ENCODE measurements around the gene RIC3. TPM values are rescaled to one million over a fixed set of nuclear protein-coding genes. Genes with fewer than 3 reads are reported as not detected.

RIC3 gene
- total RNA-seq, 4 donors from 2014 or later, result 2.2 to 7.1 (median 4.1) TPM

GRCh38 chr11:8138526-8138925, 30.3 kb downstream of the RIC3 start:
- Histone ChIP-seq H3K27ac (no peak overlapping the region), H3K9me3 (no peaks in the 10 kb centered on the region), H3K27me3 (no peaks in the 10 kb centered on the region), H3K4me3 (no peak overlapping the region), H3K4me1 (no peaks in the 10 kb centered on the region), H3K36me3 (no peaks in the 10 kb centered on the region)
- TF ChIP-seq POLR2A (IDR thresholded peaks at IDR 0.05) (no peak), CTCF (IDR thresholded peaks at IDR 0.05 in 4 of 5, conservative IDR thresholded peaks at IDR 0.05 in 1 of 5) (no peak)
- in situ Hi-C loops (cut with MboI; ENCODE audit: low sequenced_read_pairs in 4 of 4), result no loop called here
- intact Hi-C loops (cut with DNase I; ENCODE audit: low total_unique reads), result no loop called here
- no peak for ATAC-seq
- no peak for DNase-seq

DNA sequence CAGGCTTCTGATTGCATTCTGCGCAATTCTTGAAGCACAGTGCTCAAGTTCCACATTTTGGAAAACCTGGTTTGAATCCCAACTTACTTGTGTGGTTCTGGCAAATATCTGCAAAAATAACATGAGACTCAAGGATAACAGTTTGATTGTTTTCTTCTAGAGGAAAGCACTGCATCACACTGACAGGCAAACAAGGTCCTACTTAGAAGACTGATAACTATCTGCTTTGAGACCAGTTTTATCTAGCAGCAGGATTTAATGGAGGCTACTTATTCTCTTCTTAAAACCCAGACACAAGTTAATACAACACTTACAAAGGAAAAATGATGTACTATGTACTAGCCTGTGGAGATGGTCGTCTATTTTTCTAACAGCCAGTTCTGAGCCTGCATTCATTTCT, 41.4 kb downstream of the RIC3 start:
- ATAC-seq (no peak), DNase-seq (no peak)
- no peak overlapping the region for H3K27ac ChIP-seq
- no peaks in the 10 kb centered on the region for H3K36me3 ChIP-seq
- no peak overlapping the region for H3K4me3 ChIP-seq
- H3K4me1 ChIP-seq, result no peaks in the 10 kb centered on the region
- TF ChIP-seq POLR2A (IDR thresholded peaks at IDR 0.05) (no peak), CTCF (IDR thresholded peaks at IDR 0.05 in 4 of 5, conservative IDR thresholded peaks at IDR 0.05 in 1 of 5) (no peak)
- intact Hi-C loops (cut with DNase I; ENCODE audit: low total_unique reads) (no loop called here), in situ Hi-C loops (cut with MboI; ENCODE audit: low sequenced_read_pairs in 4 of 4) (no loop called here)
- H3K27me3 ChIP-seq, result no peaks in the 10 kb centered on the region
- H3K9me3 ChIP-seq, result no peaks in the 10 kb centered on the region

GRCh38 chr11:8126649-8127289, 42.1 kb downstream of the RIC3 start:
- intact Hi-C loops (cut with DNase I; ENCODE audit: low total_unique reads), result no loop called here
- Histone ChIP-seq H3K4me1 (no peaks in the 10 kb centered on the region), H3K27ac (no peak overlapping the region), H3K4me3 (no peak overlapping the region), H3K27me3 (no peaks in the 10 kb centered on the region), H3K9me3 (no peaks in the 10 kb centered on the region), H3K36me3 (no peaks in the 10 kb centered on the region)
- in situ Hi-C loops (cut with MboI; ENCODE audit: low sequenced_read_pairs in 4 of 4), result no loop called here
- DNase-seq (no peak), ATAC-seq (no peak)
- TF ChIP-seq POLR2A (IDR thresholded peaks at IDR 0.05) (no peak), CTCF (IDR thresholded peaks at IDR 0.05 in 4 of 5, conservative IDR thresholded peaks at IDR 0.05 in 1 of 5) (no peak)

DNA sequence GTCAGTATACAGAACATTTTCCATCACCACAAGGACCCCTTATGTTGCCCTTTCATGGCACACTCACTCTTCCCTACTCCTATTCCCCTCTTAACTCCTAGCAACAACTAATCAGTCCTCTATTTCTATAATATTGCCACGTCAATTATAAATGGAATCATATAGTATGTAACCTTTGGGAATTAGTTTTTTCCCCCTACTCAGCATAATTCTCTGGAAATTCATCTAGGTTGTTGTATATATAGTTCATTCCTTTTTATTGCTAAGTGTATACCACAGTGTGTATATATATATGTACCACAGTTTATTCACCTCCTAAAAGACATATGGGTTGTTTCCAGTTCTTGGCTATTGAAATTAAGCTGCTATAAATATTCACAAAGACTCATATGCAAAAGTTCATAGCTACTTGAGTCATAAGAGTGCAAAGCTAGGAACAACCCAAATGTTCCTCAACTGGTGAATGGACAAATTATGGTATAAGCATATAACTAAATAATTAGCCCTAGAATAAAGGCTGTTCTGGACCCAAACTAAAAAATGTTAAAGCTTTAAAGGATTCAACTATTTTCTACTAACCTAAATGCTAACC, 46.6 kb downstream of the RIC3 start:
- TF ChIP-seq POLR2A (IDR thresholded peaks at IDR 0.05) (no peak), CTCF (IDR thresholded peaks at IDR 0.05 in 4 of 5, conservative IDR thresholded peaks at IDR 0.05 in 1 of 5) (no peak)
- in situ Hi-C loops (cut with MboI; ENCODE audit: low sequenced_read_pairs in 4 of 4) (no loop called here), intact Hi-C loops (cut with DNase I; ENCODE audit: low total_unique reads) (no loop called here)
- Histone ChIP-seq H3K27me3 (no peaks in the 10 kb centered on the region), H3K4me1 (no peaks in the 10 kb centered on the region), H3K36me3 (no peaks in the 10 kb centered on the region), H3K27ac (no peak overlapping the region), H3K9me3 (no peaks in the 10 kb centered on the region), H3K4me3 (no peak overlapping the region)
- DNase-seq, result no peak
- ATAC-seq, result no peak

Data from gastrocnemius medialis (tissue), 4 donors.